GM12872 (cell line): ENCODE data around the gene PRODH.

ENCODE experiments used
- CTCF ChIP-seq: IDR thresholded peaks from 3 replicates; pipeline ENCODE4 v1.5.1; 2011; ENCODE audit warnings: low read depth, mild to moderate bottlenecking, low read length, moderate library complexity; ENCODE audit not compliant: insufficient read depth

PRODH gene

GRCh38 chr22:18935889-18936529, at the start of gene PRODH:
TSS of gene PRODH (minus strand) at chr22:18936293. CDS start at chr22:18936287, 6 bp downstream.
- no peak for TF ChIP-seq CTCF

- TF ChIP-seq CTCF: no peak
Measured at GRCh38 chr22:18985780-18986179, 49.7 kb upstream of the PRODH start.

GRCh38 chr22:18984564-18984963, 48.5 kb upstream of the PRODH start:
- TF ChIP-seq CTCF: no peak

GRCh38 chr22:18983120-18983651, 47.1 kb upstream of the PRODH start:
- TF ChIP-seq CTCF: no peak

- no peak for TF ChIP-seq CTCF
Measured at GRCh38 chr22:18980829-18981228, 44.7 kb upstream of the PRODH start.

- TF ChIP-seq CTCF: no peak
Measured at GRCh38 chr22:18979957-18980356, 43.9 kb upstream of the PRODH start.

- no peak for TF ChIP-seq CTCF
Measured at GRCh38 chr22:18978506-18978905, 42.4 kb upstream of the PRODH start.
